Stimulated activated CD4-positive, alpha-beta T cell treated with anti-CD3 and anti-CD28 coated beads, Interleukin-4, amount 100 ng/mL, for 4 hours (primary cell): Measurements from ENCODE around the gene ACER2.

ENCODE experiments used
- DNase-seq, 2 experiments: peaks; one replicate each; pipeline ENCODE4 v3.0.0-alpha.2; 2020

ACER2 gene

GRCh38 chr9:19490269-19490668 lies 81.5 kb downstream of the ACER2 start:
- DNase-seq = no peak

GRCh38 chr9:19490828-19491227 lies 82.0 kb downstream of the ACER2 start:
- no peak for DNase-seq

GRCh38 chr9:19492775-19493173 lies 84.0 kb downstream of the ACER2 start:
- no peak for DNase-seq

GRCh38 chr9:19493174-19493811 lies 84.5 kb downstream of the ACER2 start:
- peak; percentile 9 to 16 for DNase-seq

GRCh38 chr9:19493876-19494275 lies 85.1 kb downstream of the ACER2 start:
- no peak for DNase-seq

- DNase-seq = no peak
These were observed 86.6 kb downstream of the ACER2 start for GRCh38 chr9:19495186-19496028.

GRCh38 chr9:19496321-19497050 lies 87.7 kb downstream of the ACER2 start:
- no peak for DNase-seq

GRCh38 chr9:19497276-19497675 lies 88.5 kb downstream of the ACER2 start:
- DNase-seq = no peak

GRCh38 chr9:19498015-19498414 lies 89.2 kb downstream of the ACER2 start:
- DNase-seq = no peak
